Measurements from ENCODE around the gene GNAQ. TPM values are rescaled to one million over a fixed set of nuclear protein-coding genes. Genes with fewer than 3 reads are reported as not detected.

The GNAQ gene
- total RNA-seq, 3 donors from 2014 or later (not counting 1 experiment from before 2014, with no cell fraction given), result 17.8 to 51.6 (median 24.5) TPM

DNA sequence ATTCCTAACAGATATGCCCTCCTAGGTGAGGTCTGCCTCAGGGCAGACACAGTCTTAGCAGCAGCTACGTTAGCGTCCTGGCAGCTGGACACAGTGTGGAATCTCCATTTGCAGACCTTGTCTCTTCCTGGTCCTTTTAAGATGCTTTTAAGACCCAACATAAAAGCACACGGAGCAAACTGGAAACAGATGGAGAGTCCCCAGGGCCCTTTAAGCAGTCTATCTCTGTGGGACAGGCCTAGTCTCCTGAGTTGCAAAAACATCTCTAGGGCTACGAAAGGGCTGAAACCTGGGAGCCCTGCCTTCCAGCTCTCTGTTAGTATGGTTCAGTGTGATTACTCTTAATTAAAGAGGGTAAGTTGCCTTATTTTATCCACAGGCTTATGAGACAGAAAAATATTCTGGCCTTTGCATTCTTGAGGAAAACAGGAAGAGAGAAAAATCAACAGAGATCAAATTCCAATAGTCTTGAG lies 317.5 kb downstream of the GNAQ start:
- DNase-seq (no peak), ATAC-seq (no peak)
- no peak overlapping the region for H3K4me3 Mint-ChIP-seq
- H3K36me3 Mint-ChIP-seq, result no peaks in the 10 kb centered on the region
- no peaks in the 10 kb centered on the region for H3K4me1 Mint-ChIP-seq
- Histone ChIP-seq H3K4me1 (ENCODE audit: control insufficient read depth, insufficient read depth, low read length) (no peaks in the 10 kb centered on the region), H3K9me3 (ENCODE audit: control insufficient read depth, insufficient read depth, low read length) (no peaks in the 10 kb centered on the region), H3K27ac (ENCODE audit: low read length) (no peak overlapping the region), H3K36me3 (ENCODE audit: control insufficient read depth, insufficient read depth, low read length) (no peaks in the 10 kb centered on the region), H3K27me3 (ENCODE audit: control insufficient read depth, insufficient read depth, low read length) (no peaks in the 10 kb centered on the region), H3K4me3 (ENCODE audit: low read length) (no peak overlapping the region)
- peaks cover 2 to 4% of the 10 kb centered on the region in 2 donors for H3K9me3 Mint-ChIP-seq
- 91% methylated on average over 4 of the region's 4 CpGs for WGBS (ENCODE audit: insufficient coverage)
- H3K27me3 Mint-ChIP-seq (ENCODE audit: low read depth in 2 of 2), result peaks cover 0 to 5% of the 10 kb centered on the region in 2 donors
- TF ChIP-seq, protein P1, sequence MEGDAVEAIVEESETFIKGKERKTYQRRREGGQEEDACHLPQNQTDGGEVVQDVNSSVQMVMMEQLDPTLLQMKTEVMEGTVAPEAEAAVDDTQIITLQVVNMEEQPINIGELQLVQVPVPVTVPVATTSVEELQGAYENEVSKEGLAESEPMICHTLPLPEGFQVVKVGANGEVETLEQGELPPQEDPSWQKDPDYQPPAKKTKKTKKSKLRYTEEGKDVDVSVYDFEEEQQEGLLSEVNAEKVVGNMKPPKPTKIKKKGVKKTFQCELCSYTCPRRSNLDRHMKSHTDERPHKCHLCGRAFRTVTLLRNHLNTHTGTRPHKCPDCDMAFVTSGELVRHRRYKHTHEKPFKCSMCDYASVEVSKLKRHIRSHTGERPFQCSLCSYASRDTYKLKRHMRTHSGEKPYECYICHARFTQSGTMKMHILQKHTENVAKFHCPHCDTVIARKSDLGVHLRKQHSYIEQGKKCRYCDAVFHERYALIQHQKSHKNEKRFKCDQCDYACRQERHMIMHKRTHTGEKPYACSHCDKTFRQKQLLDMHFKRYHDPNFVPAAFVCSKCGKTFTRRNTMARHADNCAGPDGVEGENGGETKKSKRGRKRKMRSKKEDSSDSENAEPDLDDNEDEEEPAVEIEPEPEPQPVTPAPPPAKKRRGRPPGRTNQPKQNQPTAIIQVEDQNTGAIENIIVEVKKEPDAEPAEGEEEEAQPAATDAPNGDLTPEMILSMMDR (IDR thresholded peaks at IDR 0.05), result no peak
- H3K27ac Mint-ChIP-seq, result no peak overlapping the region
- intact Hi-C loops (cut with micrococcal nuclease), result no loop called here

DNA sequence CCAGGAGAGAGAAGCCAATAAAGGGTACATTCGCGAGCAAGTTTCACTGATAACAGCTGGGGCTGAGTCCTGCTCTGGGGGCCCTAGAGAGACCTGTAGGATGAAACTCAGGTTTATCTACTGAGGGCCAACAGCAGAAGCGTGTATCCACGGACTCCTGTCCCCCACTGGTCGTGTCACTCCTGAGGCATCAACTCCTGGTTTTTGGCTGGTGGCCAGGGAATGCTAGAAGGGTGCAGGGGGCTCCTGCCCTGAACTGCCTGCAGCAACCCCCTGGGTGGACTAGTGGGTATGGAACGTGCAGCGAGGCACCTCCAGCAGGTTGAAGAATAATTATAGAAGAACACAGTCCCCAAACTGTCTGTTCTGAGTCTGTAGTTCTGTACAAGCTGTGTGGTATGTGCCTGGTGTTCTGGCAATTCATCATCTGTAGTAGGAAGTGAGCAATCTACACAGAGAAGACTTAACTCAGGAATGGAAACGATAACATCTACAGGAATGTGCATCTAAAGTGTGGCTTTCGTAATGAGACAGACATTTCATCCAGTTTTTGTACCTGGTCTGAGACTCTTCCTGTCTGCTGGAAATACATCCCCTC lies 319.0 kb downstream of the GNAQ start:
- Mint-ChIP-seq H3K4me3 (no peak overlapping the region), H3K36me3 (no peaks in the 10 kb centered on the region), H3K4me1 (no peaks in the 10 kb centered on the region), H3K27ac (no peak overlapping the region), H3K27me3 (ENCODE audit: low read depth in 2 of 2) (peaks cover 0 to 5% of the 10 kb centered on the region in 2 donors), H3K9me3 (peaks cover 2 to 8% of the 10 kb centered on the region in 2 donors)
- no peaks in the 10 kb centered on the region for H3K4me1 ChIP-seq (ENCODE audit: control insufficient read depth, insufficient read depth, low read length)
- no peaks in the 10 kb centered on the region for H3K36me3 ChIP-seq (ENCODE audit: control insufficient read depth, insufficient read depth, low read length)
- no peak overlapping the region for H3K4me3 ChIP-seq (ENCODE audit: low read length)
- no peak overlapping the region for H3K27ac ChIP-seq (ENCODE audit: low read length)
- TF ChIP-seq, protein P1 (IDR thresholded peaks at IDR 0.05), result no peak
- no peaks in the 10 kb centered on the region for H3K9me3 ChIP-seq (ENCODE audit: control insufficient read depth, insufficient read depth, low read length)
- WGBS (ENCODE audit: insufficient coverage), result 73% methylated on average over 9 of the region's 9 CpGs
- no peaks in the 10 kb centered on the region for H3K27me3 ChIP-seq (ENCODE audit: control insufficient read depth, insufficient read depth, low read length)
- intact Hi-C loops (cut with micrococcal nuclease), result no loop called here
- DNase-seq, result no peak
- ATAC-seq, result no peak

DNA sequence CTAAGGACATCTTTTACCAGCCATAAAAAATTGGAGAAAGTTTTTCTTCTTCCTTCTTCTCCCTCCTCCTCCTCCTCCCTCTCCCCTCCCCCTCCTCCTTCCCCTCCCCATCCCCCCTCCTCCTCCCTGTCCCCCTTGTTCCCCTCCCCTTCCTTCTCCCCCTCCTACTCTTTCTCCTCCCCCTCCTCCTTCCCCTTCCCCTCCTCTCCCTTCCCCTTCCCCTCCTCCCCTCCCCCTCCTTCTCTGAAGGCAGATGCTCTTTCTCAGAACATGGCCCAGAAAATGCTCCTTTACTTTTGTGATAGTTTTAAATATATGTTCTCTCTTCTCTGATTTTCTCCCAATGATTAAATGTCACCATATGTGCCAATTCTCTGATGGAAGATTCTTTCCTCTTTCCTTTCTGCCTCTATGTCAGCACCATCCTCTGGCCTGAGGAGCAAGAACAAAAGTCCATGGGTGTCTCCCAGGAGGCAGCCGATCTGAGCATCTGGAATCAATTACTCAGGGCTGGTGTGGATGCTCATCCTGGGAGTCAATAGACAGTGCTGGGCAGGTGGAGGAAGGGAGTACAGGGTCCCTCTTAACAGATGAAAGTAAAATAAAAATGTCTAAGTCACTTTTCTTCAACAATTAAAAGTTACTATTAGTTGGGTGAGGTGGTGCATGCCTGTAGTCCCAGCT lies 320.5 kb downstream of the GNAQ start:
- ATAC-seq (no peak), DNase-seq (no peak)
- H3K4me1 ChIP-seq (ENCODE audit: control insufficient read depth, insufficient read depth, low read length), result no peaks in the 10 kb centered on the region
- intact Hi-C loops (cut with micrococcal nuclease), result no loop called here
- H3K9me3 Mint-ChIP-seq, result peaks cover 2 to 8% of the 10 kb centered on the region in 2 donors
- H3K9me3 ChIP-seq (ENCODE audit: control insufficient read depth, insufficient read depth, low read length), result no peaks in the 10 kb centered on the region
- H3K4me3 ChIP-seq (ENCODE audit: low read length), result no peak overlapping the region
- no peak overlapping the region for H3K27ac ChIP-seq (ENCODE audit: low read length)
- H3K4me1 Mint-ChIP-seq, result no peaks in the 10 kb centered on the region
- no peaks in the 10 kb centered on the region for H3K36me3 Mint-ChIP-seq
- WGBS (ENCODE audit: insufficient coverage), result 100% methylated on average over 1 of the region's 1 CpG
- no peak overlapping the region for H3K27ac Mint-ChIP-seq
- H3K27me3 Mint-ChIP-seq (ENCODE audit: low read depth in 2 of 2), result peaks cover 0 to 5% of the 10 kb centered on the region in 2 donors
- no peaks in the 10 kb centered on the region for H3K36me3 ChIP-seq (ENCODE audit: control insufficient read depth, insufficient read depth, low read length)
- TF ChIP-seq, protein P1 (IDR thresholded peaks at IDR 0.05), result no peak
- no peaks in the 10 kb centered on the region for H3K27me3 ChIP-seq (ENCODE audit: control insufficient read depth, insufficient read depth, low read length)
- H3K4me3 Mint-ChIP-seq, result no peak overlapping the region

Measured in natural killer cell (primary cell).